ENCODE data around the gene FNDC8.
"Not testable (repeated sequence)": the region's sequence is repeated elsewhere in the genome, so short reads cannot be mapped to it uniquely, and the experiment has no call there.

Gene FNDC8

DNA sequence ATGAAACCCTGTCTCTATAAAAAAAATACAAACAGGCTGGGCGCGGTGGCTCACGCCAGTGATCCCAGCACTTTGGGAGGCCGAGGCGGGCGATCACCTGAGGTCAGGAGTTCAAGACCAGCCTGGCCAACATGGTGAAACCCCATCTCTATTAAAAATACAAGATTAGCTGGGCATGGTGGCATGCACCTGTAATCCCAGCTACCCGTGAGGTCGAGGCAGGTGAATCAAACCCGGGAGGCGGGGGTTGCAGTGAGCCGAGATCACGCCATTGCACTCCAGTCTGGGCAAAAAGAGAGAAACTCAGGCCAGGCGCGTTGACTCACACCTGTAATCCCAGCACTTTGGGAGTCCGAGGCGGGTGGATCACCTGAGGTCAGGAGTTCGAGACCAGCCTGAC lies 10.6 kb upstream of the FNDC8 start:
- no CpG with 5 or more reads among the region's 17 CpGs for WGBS (ENCODE audit: extremely low coverage, insufficient coverage, low lambda C conversion rate)
- not testable (repeated sequence) for DNase-seq; H3K9ac ChIP-seq (ENCODE audit: low read length); H3K4me1 ChIP-seq (ENCODE audit: control insufficient read depth, low read depth, low read length); H3K79me2 ChIP-seq (ENCODE audit: control insufficient read depth, insufficient read depth, low read length); H2AK5ac ChIP-seq (ENCODE audit: low read length); H3K23ac ChIP-seq (ENCODE audit: low read length); H3K4me2 ChIP-seq (ENCODE audit: low read length); H2BK120ac ChIP-seq (ENCODE audit: low read depth, low read length); H4K8ac ChIP-seq (ENCODE audit: low read depth, low read length); H3K4me3 ChIP-seq (ENCODE audit: low read length); H3K27ac ChIP-seq (ENCODE audit: low read depth, low read length); H4K5ac ChIP-seq (ENCODE audit: low read length); H3K27me3 ChIP-seq (ENCODE audit: insufficient read depth, low read length, poor library complexity); H3K56ac ChIP-seq (ENCODE audit: low read length); H2BK15ac ChIP-seq (replicated peaks; ENCODE audit: low read depth); H3K79me1 ChIP-seq (ENCODE audit: low read length); H2BK5ac ChIP-seq (ENCODE audit: low read length); H3K36me3 ChIP-seq (ENCODE audit: control insufficient read depth, insufficient read depth, low read length); H3K18ac ChIP-seq (ENCODE audit: low read length); H3K4ac ChIP-seq (ENCODE audit: low read depth, low read length)

DNA sequence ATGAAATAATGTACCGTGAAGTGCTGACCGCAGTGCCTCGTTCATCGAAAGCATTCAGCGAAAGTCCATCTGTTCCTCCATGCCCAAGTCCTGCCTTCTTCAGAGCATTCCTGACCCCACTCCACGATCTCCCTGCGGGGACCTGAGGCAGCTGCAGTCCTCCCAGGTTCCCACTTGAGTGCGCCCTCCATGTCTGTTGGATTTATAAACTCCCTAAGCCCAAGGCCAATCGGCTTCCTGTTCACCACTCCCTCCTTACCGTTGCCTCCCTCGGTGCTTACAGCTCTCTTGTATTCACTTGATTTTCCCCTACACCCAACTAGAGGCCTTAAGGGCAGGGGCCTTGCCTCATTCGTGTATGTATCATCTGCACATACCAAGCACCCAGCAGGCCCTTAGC lies 4.6 kb upstream of the FNDC8 start:
- Histone ChIP-seq H3K79me1 (ENCODE audit: low read length) (peaks cover 6% of the 10 kb centered on the region), H3K23ac (ENCODE audit: low read length) (no peak overlapping the region), H2AK5ac (ENCODE audit: low read length) (no peak overlapping the region), H4K5ac (ENCODE audit: low read length) (no peak overlapping the region), H4K8ac (ENCODE audit: low read depth, low read length) (no peak overlapping the region), H3K4me1 (ENCODE audit: control insufficient read depth, low read depth, low read length) (no peaks in the 10 kb centered on the region), H3K4me3 (ENCODE audit: low read length) (no peak overlapping the region), H3K4me2 (ENCODE audit: low read length) (no peak overlapping the region), H3K18ac (ENCODE audit: low read length) (no peak overlapping the region), H3K4ac (ENCODE audit: low read depth, low read length) (no peak overlapping the region), H2BK5ac (ENCODE audit: low read length) (no peak overlapping the region), H3K27ac (ENCODE audit: low read depth, low read length) (no peak overlapping the region), H3K27me3 (ENCODE audit: insufficient read depth, low read length, poor library complexity) (no peaks in the 10 kb centered on the region), H2BK120ac (ENCODE audit: low read depth, low read length) (no peak overlapping the region), H3K36me3 (ENCODE audit: control insufficient read depth, insufficient read depth, low read length) (no peaks in the 10 kb centered on the region), H3K79me2 (ENCODE audit: control insufficient read depth, insufficient read depth, low read length) (no peaks in the 10 kb centered on the region), H3K56ac (ENCODE audit: low read length) (peak overlapping the region; percentile 51), H2BK15ac (replicated peaks; ENCODE audit: low read depth) (no peak overlapping the region), H3K9ac (ENCODE audit: low read length) (no peak overlapping the region)
- no CpG with 5 or more reads among the region's 12 CpGs for WGBS (ENCODE audit: extremely low coverage, insufficient coverage, low lambda C conversion rate)
- peak; percentile 55 for DNase-seq

- no peak overlapping the region for H3K4ac ChIP-seq (ENCODE audit: low read depth, low read length)
- H2BK15ac ChIP-seq (replicated peaks; ENCODE audit: low read depth) = no peak overlapping the region
- H2BK120ac ChIP-seq (ENCODE audit: low read depth, low read length) = no peak overlapping the region
- no peaks in the 10 kb centered on the region for H3K4me1 ChIP-seq (ENCODE audit: control insufficient read depth, low read depth, low read length)
- no peak overlapping the region for H3K4me3 ChIP-seq (ENCODE audit: low read length)
- peaks cover 6% of the 10 kb centered on the region for H3K79me1 ChIP-seq (ENCODE audit: low read length)
- H3K79me2 ChIP-seq (ENCODE audit: control insufficient read depth, insufficient read depth, low read length) = no peaks in the 10 kb centered on the region
- H3K4me2 ChIP-seq (ENCODE audit: low read length) = no peak overlapping the region
- no peak overlapping the region for H4K5ac ChIP-seq (ENCODE audit: low read length)
- H3K36me3 ChIP-seq (ENCODE audit: control insufficient read depth, insufficient read depth, low read length) = no peaks in the 10 kb centered on the region
- no peaks in the 10 kb centered on the region for H3K27me3 ChIP-seq (ENCODE audit: insufficient read depth, low read length, poor library complexity)
- H3K9ac ChIP-seq (ENCODE audit: low read length) = no peak overlapping the region
- no peak for DNase-seq
- no peak overlapping the region for H3K27ac ChIP-seq (ENCODE audit: low read depth, low read length)
- H2AK5ac ChIP-seq (ENCODE audit: low read length) = no peak overlapping the region
- H4K8ac ChIP-seq (ENCODE audit: low read depth, low read length) = no peak overlapping the region
- peak overlapping the region; percentile 60 for H3K56ac ChIP-seq (ENCODE audit: low read length)
- H2BK5ac ChIP-seq (ENCODE audit: low read length) = no peak overlapping the region
- H3K18ac ChIP-seq (ENCODE audit: low read length) = no peak overlapping the region
- H3K23ac ChIP-seq (ENCODE audit: low read length) = no peak overlapping the region
Observed at GRCh38 chr17:35117984-35118383, 3.4 kb upstream of the FNDC8 start.

DNA sequence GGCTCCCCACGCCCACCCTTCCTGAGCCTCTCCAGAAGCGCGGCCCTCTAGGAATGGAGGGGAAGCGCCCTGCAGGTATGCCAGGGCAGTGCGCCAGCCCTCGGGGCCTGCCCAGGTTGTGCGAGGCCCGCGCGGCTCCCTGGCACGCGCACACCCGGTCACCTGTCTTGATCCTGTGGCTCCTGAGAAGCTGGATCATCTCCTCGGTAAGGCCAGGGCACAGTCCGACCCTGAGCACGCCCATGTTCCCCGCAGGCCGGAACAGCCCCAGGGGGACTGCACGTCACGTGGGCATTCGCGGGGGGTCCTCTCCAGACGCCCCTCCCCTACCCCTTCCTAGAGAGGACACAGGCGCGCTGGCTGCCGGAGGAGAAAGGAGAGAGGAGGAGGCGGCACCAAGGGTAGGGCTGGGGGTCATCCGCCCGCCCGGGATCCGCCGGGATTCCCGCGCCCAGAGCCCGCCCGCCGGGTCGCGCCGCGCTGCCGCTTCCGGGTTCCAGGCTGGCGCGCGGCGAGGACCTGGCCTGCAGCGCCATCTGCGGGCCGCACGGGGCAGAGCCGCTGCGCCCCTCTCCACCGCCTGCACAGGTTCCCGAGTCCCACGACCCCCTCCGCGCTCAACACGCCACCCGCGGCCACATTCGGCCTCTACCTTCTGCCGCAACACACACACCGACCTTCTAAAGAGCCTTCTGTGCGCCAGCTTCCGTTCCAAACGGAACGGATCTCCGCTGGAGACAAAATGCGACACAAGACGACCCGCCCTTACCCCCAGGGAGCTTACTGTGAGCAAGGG lies 1.8 kb upstream of the FNDC8 start, which contains the start of gene RAD51D:
Gene RAD51D (minus strand): TSS at position 491 of the 796 bp plus-strand sequence. CDS start 247 bp downstream, at position 244.
- Histone ChIP-seq H3K27me3 (ENCODE audit: insufficient read depth, low read length, poor library complexity) (no peaks in the 10 kb centered on the region), H3K4me2 (ENCODE audit: low read length) (peak within 1 kb of the TSS; percentile 92), H2AK5ac (ENCODE audit: low read length) (no peak within 1 kb of the TSS), H3K9ac (ENCODE audit: low read length) (peak within 1 kb of the TSS; percentile 86), H3K27ac (ENCODE audit: low read depth, low read length) (peak within 1 kb of the TSS; percentile 34), H3K23ac (ENCODE audit: low read length) (peak within 1 kb of the TSS; percentile 3), H3K79me1 (ENCODE audit: low read length) (peaks cover 6% of the 10 kb centered on the region), H4K5ac (ENCODE audit: low read length) (no peak within 1 kb of the TSS), H2BK120ac (ENCODE audit: low read depth, low read length) (no peak within 1 kb of the TSS), H3K56ac (ENCODE audit: low read length) (peak within 1 kb of the TSS; percentile 97), H3K79me2 (ENCODE audit: control insufficient read depth, insufficient read depth, low read length) (no peaks in the 10 kb centered on the region), H2BK5ac (ENCODE audit: low read length) (peak within 1 kb of the TSS; percentile 70), H3K36me3 (ENCODE audit: control insufficient read depth, insufficient read depth, low read length) (no peaks in the 10 kb centered on the region), H3K4ac (ENCODE audit: low read depth, low read length) (no peak within 1 kb of the TSS), H3K4me3 (ENCODE audit: low read length) (peak within 1 kb of the TSS; percentile 62), H3K4me1 (ENCODE audit: control insufficient read depth, low read depth, low read length) (no peaks in the 10 kb centered on the region), H3K18ac (ENCODE audit: low read length) (no peak within 1 kb of the TSS), H2BK15ac (replicated peaks; ENCODE audit: low read depth) (no peak within 1 kb of the TSS), H4K8ac (ENCODE audit: low read depth, low read length) (no peak within 1 kb of the TSS)
- no CpG with 5 or more reads among the region's 72 CpGs for WGBS (ENCODE audit: extremely low coverage, insufficient coverage, low lambda C conversion rate)
- DNase-seq = peak; percentile 90

DNA sequence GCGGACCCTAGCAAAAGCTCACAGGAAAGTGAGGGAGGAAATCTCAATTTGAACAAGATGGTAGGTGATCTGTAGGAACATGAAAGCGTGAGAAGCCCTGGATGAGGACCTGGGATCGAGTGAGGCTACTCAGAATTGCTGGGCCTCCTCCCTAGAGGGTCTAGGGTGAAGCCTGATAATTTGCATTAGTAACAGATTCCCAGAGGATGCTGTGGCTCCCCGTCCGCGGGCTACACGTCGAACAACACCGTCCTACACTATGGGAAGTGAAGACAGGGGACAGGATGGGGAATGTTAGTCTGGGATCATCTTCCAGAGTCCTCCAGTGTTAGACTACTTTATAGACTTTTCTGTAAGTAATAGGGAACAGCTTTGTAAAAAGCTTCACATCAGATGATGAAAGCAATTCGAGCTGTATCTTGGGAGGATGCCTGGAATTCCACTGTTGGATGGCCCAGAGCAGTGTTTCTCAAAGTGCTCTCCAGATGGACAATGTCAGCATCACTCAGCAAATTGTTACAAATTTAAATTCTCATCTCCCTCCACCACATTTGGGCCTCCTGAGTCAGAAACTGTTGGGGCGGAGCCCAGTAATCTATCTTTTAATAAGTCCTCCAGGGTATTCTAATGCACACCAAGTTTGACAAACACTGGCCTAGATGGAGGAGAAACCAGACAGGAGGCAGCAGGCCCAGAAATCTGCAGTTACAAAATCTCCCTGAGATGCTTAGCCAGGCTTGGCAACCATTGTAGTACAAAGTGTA lies 6.5 kb downstream of the FNDC8 start:
- Histone ChIP-seq H3K27me3 (ENCODE audit: insufficient read depth, low read length, poor library complexity) (no peaks in the 10 kb centered on the region), H2BK15ac (replicated peaks; ENCODE audit: low read depth) (no peak overlapping the region), H3K23ac (ENCODE audit: low read length) (no peak overlapping the region), H3K9ac (ENCODE audit: low read length) (no peak overlapping the region), H2AK5ac (ENCODE audit: low read length) (no peak overlapping the region), H3K4me3 (ENCODE audit: low read length) (no peak overlapping the region), H3K27ac (ENCODE audit: low read depth, low read length) (no peak overlapping the region), H3K36me3 (ENCODE audit: control insufficient read depth, insufficient read depth, low read length) (peaks cover 11% of the 10 kb centered on the region), H4K8ac (ENCODE audit: low read depth, low read length) (no peak overlapping the region), H3K79me2 (ENCODE audit: control insufficient read depth, insufficient read depth, low read length) (no peaks in the 10 kb centered on the region), H2BK5ac (ENCODE audit: low read length) (no peak overlapping the region), H2BK120ac (ENCODE audit: low read depth, low read length) (no peak overlapping the region), H3K79me1 (ENCODE audit: low read length) (no peaks in the 10 kb centered on the region), H3K4me1 (ENCODE audit: control insufficient read depth, low read depth, low read length) (no peaks in the 10 kb centered on the region), H3K56ac (ENCODE audit: low read length) (no peak overlapping the region), H3K4ac (ENCODE audit: low read depth, low read length) (no peak overlapping the region), H3K4me2 (ENCODE audit: low read length) (no peak overlapping the region), H4K5ac (ENCODE audit: low read length) (no peak overlapping the region), H3K18ac (ENCODE audit: low read length) (no peak overlapping the region)
- WGBS (ENCODE audit: extremely low coverage, insufficient coverage, low lambda C conversion rate) = no CpG with 5 or more reads among the region's 11 CpGs
- no peak for DNase-seq
